ENCODE data around the gene CEACAM19.
"Not testable (repeated sequence)": the region's sequence is repeated elsewhere in the genome, so short reads cannot be mapped to it uniquely, and the experiment has no call there.

- not testable (repeated sequence) for TF ChIP-seq CTCF (conservative IDR thresholded peaks at IDR 0.05; ENCODE audit: low read length); EZH2phosphoT487 (IDR thresholded peaks at IDR 0.05; ENCODE audit: borderline replicate concordance, low read depth, low read length)
Observed at GRCh38 chr19:44670027-44670426, 1.3 kb upstream of the CEACAM19 start.
